SK-N-SH (cell line): ENCODE data around the gene ADAMTS16.

ENCODE experiments used
- CTCF ChIP-seq: fragments of 200-600 bp; sonication (generic); IDR thresholded peaks from 2 replicates; pipeline ENCODE4 v1.6.1; 2017; ENCODE audit warnings: antibody characterized with exemption, mild to moderate bottlenecking, moderate library complexity
- EZH2phosphoT487 ChIP-seq: fragments of 200-600 bp; sonication (generic); IDR thresholded peaks from 2 replicates; pipeline ENCODE4 v1.6.1; 2017; ENCODE audit warnings: low read depth, mixed run types, mild to moderate bottlenecking, antibody characterized with exemption, moderate library complexity, borderline replicate concordance
- FOXM1 ChIP-seq: IDR thresholded peaks from 2 replicates; pipeline ENCODE4 v1.4.0; 2012; ENCODE audit warnings: low read depth, mild to moderate bottlenecking
- POLR2AphosphoS5 ChIP-seq: IDR thresholded peaks from 2 replicates; pipeline ENCODE4 v1.6.1; 2012; ENCODE audit warnings: low read depth, low read length
- RAD21 ChIP-seq: IDR thresholded peaks from 2 replicates; pipeline ENCODE4 v1.6.1; 2012; ENCODE audit warnings: mild to moderate bottlenecking, low read length
- RFX5 ChIP-seq: IDR thresholded peaks from 2 replicates; pipeline ENCODE4 v1.6.1; 2012; ENCODE audit warnings: mild to moderate bottlenecking, improper control_type of control experiment, low read length
- TCF12 ChIP-seq: IDR thresholded peaks from 2 replicates; pipeline ENCODE4 v1.4.0; 2012
- TF ChIP-seq, protein P1 (sequence below): IDR thresholded peaks from 2 replicates; pipeline ENCODE4 v1.4.0; 2012; ENCODE audit warnings: low read depth, borderline replicate concordance

GRCh38 chr5:5331848-5332247 lies 191.7 kb downstream of the ADAMTS16 start:
- no peak for TF ChIP-seq RAD21
- TF ChIP-seq EZH2phosphoT487: no peak
- TF ChIP-seq CTCF: no peak
- TF ChIP-seq, protein P1, sequence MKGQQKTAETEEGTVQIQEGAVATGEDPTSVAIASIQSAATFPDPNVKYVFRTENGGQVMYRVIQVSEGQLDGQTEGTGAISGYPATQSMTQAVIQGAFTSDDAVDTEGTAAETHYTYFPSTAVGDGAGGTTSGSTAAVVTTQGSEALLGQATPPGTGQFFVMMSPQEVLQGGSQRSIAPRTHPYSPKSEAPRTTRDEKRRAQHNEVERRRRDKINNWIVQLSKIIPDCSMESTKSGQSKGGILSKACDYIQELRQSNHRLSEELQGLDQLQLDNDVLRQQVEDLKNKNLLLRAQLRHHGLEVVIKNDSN: no peak
- TF ChIP-seq RFX5: no peak
- no peak for TF ChIP-seq POLR2AphosphoS5
- TF ChIP-seq TCF12: no peak
- no peak for TF ChIP-seq FOXM1
